H1 (cell line): Measurements from ENCODE around the gene AFF1. TPM values are rescaled to one million over a fixed set of nuclear protein-coding genes. Genes with fewer than 3 reads are reported as not detected.

Source experiments
- CHD2 ChIP-seq: IDR thresholded peaks from 2 replicates; pipeline ENCODE4 v1.6.1; 2012; ENCODE audit warnings: low read length, improper control_type of control experiment
- JUND ChIP-seq: IDR thresholded peaks from 2 replicates; pipeline ENCODE4 v1.6.1; 2011; ENCODE audit warnings: mild to moderate bottlenecking, improper control_type of control experiment, low read length
- NRF1 ChIP-seq: IDR thresholded peaks from 2 replicates; pipeline ENCODE4 v1.6.1; 2011; ENCODE audit warnings: mild to moderate bottlenecking, low read depth, low read length, improper control_type of control experiment
- RBBP5 ChIP-seq: IDR thresholded peaks from 2 replicates; pipeline ENCODE4 v1.7.1; 2012; ENCODE audit warnings: low read depth, mild to moderate bottlenecking, inconsistent platforms, low read length, moderate library complexity, borderline replicate concordance
- RNF2 ChIP-seq: fragments of 200-900, 300-1000 bp; sonication (generic); IDR thresholded peaks from 2 replicates; pipeline ENCODE4 v1.7.1; 2016; ENCODE audit warnings: borderline replicate concordance, low read depth, mild to moderate bottlenecking, antibody characterized with exemption, low read length; ENCODE audit not compliant: poor library complexity, severe bottlenecking; ENCODE audit errors: missing control alignments
- USF2 ChIP-seq: IDR thresholded peaks from 2 replicates; pipeline ENCODE4 v1.6.1; 2011; ENCODE audit warnings: low read length, improper control_type of control experiment
- YY1 ChIP-seq: IDR thresholded peaks from 2 replicates; pipeline ENCODE4 v1.6.1; 2011; ENCODE audit warnings: low read depth, mild to moderate bottlenecking, low read length
- polyA plus RNA-seq, 7 experiments: library from polyadenylated mRNA; depleted of rRNA in 3 of 7; stranded (reverse) in 5 of 7; unstranded in 2 of 7; fragments of >200 nt in 5 of 7; fragments of 200-250 nt in 2 of 7; gene quantifications; 1 replicate in 5 of 7; 2 replicates in 1 of 7; 4 replicates in 1 of 7; pipeline versions ENCODE4 v1.2.1 to v1.2.3, GENCODE V29; 2011 to 2013; ENCODE audit warnings: missing spikeins in 2 of 7, mixed read lengths in 2 of 7
- total RNA-seq: library from RNA; stranded (reverse); fragmentation: NEBNext Ultra II Directional; extraction: Animal tissue kit (Norgen Biotek cat#: 25700); gene quantifications from 2 replicates; pipeline ENCODE4 v1.2.1, GENCODE V29; 2021
- TF ChIP-seq, protein P1 (sequence below): fragments of 300-600 bp; sonication (generic); IDR thresholded peaks from 2 replicates; pipeline ENCODE4 v1.7.1; 2012; ENCODE audit warnings: low read length, moderate library complexity, mild to moderate bottlenecking, inconsistent platforms; ENCODE audit not compliant: insufficient replicate concordance

AFF1 gene
- total and polyA plus RNA-seq, 2 of the 8 experiments (the other 6 are each of a cell fraction or from before 2014, with no cell fraction given) = 14.8 to 85.5 TPM

DNA sequence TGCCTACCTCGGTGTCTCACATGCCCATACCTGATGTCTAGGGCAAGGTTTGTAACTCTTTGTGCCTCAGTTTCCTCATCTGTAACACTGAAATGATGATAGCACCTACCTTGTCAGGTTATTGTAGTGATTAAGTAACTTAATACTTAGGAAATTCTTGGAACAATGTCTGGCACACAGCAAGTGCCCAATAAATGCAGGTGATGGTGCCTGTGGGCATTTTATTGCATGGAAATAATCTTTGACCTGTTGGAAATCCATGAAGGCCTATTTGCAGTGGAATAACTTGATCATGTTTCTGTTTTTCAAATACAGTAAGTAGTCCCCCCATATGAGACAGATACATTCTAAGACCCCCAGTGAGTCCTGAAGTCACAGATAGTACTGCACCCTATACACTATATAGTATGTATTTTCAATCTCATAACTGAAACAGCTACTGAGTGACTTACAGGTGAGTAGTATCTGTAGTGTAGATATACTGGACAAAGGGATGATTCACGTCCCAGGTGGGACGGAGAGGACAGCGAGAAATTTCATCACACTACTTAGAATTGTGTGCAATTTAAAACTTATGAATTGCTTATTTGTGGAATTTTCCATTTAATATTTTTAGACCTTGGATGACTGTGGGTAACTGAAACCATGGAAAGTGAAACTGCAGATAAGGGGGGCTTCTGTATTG lies 42.1 kb downstream of the AFF1 start (continued):
- TF ChIP-seq, protein P1, sequence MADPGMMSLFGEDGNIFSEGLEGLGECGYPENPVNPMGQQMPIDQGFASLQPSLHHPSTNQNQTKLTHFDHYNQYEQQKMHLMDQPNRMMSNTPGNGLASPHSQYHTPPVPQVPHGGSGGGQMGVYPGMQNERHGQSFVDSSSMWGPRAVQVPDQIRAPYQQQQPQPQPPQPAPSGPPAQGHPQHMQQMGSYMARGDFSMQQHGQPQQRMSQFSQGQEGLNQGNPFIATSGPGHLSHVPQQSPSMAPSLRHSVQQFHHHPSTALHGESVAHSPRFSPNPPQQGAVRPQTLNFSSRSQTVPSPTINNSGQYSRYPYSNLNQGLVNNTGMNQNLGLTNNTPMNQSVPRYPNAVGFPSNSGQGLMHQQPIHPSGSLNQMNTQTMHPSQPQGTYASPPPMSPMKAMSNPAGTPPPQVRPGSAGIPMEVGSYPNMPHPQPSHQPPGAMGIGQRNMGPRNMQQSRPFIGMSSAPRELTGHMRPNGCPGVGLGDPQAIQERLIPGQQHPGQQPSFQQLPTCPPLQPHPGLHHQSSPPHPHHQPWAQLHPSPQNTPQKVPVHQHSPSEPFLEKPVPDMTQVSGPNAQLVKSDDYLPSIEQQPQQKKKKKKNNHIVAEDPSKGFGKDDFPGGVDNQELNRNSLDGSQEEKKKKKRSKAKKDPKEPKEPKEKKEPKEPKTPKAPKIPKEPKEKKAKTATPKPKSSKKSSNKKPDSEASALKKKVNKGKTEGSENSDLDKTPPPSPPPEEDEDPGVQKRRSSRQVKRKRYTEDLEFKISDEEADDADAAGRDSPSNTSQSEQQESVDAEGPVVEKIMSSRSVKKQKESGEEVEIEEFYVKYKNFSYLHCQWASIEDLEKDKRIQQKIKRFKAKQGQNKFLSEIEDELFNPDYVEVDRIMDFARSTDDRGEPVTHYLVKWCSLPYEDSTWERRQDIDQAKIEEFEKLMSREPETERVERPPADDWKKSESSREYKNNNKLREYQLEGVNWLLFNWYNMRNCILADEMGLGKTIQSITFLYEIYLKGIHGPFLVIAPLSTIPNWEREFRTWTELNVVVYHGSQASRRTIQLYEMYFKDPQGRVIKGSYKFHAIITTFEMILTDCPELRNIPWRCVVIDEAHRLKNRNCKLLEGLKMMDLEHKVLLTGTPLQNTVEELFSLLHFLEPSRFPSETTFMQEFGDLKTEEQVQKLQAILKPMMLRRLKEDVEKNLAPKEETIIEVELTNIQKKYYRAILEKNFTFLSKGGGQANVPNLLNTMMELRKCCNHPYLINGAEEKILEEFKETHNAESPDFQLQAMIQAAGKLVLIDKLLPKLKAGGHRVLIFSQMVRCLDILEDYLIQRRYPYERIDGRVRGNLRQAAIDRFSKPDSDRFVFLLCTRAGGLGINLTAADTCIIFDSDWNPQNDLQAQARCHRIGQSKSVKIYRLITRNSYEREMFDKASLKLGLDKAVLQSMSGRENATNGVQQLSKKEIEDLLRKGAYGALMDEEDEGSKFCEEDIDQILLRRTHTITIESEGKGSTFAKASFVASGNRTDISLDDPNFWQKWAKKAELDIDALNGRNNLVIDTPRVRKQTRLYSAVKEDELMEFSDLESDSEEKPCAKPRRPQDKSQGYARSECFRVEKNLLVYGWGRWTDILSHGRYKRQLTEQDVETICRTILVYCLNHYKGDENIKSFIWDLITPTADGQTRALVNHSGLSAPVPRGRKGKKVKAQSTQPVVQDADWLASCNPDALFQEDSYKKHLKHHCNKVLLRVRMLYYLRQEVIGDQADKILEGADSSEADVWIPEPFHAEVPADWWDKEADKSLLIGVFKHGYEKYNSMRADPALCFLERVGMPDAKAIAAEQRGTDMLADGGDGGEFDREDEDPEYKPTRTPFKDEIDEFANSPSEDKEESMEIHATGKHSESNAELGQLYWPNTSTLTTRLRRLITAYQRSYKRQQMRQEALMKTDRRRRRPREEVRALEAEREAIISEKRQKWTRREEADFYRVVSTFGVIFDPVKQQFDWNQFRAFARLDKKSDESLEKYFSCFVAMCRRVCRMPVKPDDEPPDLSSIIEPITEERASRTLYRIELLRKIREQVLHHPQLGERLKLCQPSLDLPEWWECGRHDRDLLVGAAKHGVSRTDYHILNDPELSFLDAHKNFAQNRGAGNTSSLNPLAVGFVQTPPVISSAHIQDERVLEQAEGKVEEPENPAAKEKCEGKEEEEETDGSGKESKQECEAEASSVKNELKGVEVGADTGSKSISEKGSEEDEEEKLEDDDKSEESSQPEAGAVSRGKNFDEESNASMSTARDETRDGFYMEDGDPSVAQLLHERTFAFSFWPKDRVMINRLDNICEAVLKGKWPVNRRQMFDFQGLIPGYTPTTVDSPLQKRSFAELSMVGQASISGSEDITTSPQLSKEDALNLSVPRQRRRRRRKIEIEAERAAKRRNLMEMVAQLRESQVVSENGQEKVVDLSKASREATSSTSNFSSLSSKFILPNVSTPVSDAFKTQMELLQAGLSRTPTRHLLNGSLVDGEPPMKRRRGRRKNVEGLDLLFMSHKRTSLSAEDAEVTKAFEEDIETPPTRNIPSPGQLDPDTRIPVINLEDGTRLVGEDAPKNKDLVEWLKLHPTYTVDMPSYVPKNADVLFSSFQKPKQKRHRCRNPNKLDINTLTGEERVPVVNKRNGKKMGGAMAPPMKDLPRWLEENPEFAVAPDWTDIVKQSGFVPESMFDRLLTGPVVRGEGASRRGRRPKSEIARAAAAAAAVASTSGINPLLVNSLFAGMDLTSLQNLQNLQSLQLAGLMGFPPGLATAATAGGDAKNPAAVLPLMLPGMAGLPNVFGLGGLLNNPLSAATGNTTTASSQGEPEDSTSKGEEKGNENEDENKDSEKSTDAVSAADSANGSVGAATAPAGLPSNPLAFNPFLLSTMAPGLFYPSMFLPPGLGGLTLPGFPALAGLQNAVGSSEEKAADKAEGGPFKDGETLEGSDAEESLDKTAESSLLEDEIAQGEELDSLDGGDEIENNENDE = no peak
- TF ChIP-seq NRF1 (no peak), USF2 (no peak), CHD2 (no peak), RNF2 (no peak), RBBP5 (no peak), JUND (no peak), YY1 (no peak)
